Measurements from ENCODE around the gene F2R.
"Not testable (repeated sequence)": the region's sequence is repeated elsewhere in the genome, so short reads cannot be mapped to it uniquely, and the experiment has no call there.

The F2R gene

DNA sequence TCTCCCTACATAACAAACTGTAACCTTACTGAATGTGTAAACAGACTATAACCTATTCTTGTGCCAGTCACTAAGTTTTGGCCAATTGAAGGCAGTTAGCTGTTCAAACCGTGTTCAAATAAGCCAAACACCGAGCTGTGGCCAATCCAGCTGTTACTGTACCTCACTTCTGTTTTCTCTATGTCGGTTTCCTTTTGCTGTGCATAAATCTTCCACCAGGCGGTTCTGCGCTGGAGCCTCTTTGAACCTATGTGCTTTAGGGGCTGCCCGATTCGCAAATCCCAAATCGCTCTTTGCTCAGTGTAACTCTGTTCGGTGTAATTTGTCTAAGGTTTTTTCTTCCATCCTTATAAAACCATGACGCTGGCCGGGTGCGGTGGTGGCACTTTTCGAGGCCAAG is 31.8 kb downstream of the F2R start:
- no peak for DNase-seq (ENCODE audit: extremely low read depth in 1 of 2, low read depth in 1 of 2)

DNA sequence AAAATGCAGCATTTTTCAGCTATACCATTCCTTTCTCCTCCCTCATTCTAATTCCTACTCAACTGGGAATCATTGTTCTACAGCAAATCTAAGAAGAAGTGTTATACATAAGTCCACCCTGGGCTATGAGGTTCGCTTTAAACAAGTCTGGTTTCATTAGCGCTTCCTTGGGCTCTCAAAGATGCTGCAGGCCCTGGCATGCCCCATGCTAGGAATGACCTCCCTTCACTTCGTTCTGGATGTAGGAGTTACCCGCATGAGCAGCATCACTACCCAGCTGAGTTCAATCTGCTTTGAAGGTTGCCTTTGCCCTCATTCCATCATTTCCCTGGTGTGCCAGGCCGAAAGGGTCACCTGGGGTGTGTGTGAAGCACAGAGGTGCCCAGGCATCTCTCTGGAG is 35.4 kb downstream of the F2R start:
- DNase-seq (ENCODE audit: extremely low read depth in 1 of 2, low read depth in 1 of 2): no peak

DNA sequence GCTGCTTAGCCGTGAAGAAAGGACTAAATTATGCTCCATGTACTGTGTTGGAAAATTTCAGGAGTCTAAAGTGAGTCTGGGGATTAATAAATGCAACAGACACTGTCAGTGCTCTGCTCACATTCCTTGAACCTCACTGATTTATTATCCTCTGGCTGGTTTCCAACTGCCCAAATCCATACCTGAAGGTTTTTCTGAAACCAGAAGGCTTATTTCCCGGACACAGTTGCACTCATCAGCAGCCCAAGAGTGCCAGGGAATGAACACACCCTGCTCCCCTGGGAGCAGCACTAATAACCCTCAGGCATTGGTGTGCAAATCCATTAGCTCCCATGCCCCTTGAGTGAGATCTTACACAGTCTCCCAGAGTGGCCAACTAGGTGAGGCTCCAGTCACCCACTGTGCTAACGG is 38.7 kb downstream of the F2R start:
- DNase-seq (ENCODE audit: extremely low read depth in 1 of 2, low read depth in 1 of 2): no peak

DNA sequence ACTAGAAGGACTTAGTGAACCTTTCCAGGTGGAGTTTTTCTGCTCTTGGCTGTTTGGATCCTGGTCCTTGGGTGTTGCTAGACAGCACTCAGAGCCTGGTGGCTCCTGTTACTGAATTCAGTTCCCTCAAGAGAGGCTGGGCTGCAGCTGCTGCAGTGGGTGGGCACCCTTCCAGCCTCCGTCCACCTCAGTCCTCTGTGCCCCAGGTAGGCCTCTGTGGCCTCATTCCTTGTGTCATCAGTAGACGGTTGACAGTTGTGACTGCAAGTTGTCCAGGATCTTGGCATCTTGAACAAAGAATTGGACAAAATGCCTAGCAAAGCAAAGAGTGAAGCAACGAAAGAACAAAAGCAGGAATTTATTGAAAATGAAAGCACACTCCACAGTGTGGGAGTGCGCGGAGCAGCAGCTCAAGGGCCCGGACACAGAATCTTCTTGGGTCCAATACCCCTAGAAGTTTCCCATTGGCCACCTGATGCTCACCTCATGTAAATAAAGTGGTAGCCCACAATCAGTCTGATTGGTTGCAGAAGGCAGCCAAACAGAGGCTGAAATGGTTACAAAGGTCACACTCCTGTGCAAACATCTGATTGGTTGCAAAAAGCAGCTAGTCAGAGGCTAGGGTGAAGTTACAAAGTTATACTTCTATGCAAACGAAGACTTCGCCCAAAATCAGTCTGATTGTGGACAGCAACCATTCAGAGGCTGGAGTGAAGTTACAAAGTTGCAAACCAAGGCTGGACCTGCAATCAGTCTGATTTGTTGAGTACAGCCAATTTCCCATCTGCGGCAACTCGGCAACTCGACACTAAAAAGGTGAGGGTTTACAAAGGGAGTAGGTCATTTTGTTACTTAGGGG is 40.1 kb downstream of the F2R start:
- DNase-seq (ENCODE audit: extremely low read depth in 1 of 2, low read depth in 1 of 2): no peak

DNA sequence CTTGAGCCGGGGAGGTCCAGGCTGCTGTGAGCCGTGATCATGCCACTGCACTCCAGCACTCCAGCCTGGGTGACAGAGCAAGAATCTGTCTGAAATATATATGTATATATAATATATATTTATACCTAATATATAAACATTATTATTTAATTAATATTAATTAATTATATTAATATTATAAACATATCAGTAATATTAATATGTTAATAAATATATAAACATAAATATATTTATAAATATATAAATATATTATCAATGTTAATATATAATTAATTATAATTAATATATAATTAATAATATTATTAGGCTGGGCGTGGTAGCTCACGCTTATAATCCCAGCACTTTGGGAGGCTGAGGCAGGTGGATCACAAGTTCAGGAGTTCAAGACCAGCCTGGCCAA is 41.1 kb downstream of the F2R start:
- DNase-seq (ENCODE audit: extremely low read depth in 1 of 2, low read depth in 1 of 2): no peak

DNA sequence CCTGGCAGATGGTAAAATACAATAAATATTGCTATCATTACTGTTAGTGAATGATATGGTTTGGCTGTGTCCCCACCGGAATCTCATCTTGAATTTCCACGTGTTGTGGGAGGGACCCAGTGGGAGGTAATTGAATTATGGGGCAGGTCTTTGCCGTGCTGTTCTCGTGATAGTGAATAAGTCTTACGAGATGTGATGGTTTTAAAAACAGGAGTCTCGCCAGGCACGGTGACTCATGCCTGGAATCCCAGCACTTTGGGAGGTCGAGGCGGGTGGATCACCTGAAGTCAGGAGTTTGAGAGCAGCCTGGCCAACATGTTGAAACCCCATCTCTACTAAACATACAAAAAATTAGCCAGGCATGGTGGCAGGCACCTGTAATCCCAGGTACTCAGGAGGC is 45.2 kb downstream of the F2R start:
- DNase-seq (ENCODE audit: extremely low read depth in 1 of 2, low read depth in 1 of 2): not testable (repeated sequence)

DNA sequence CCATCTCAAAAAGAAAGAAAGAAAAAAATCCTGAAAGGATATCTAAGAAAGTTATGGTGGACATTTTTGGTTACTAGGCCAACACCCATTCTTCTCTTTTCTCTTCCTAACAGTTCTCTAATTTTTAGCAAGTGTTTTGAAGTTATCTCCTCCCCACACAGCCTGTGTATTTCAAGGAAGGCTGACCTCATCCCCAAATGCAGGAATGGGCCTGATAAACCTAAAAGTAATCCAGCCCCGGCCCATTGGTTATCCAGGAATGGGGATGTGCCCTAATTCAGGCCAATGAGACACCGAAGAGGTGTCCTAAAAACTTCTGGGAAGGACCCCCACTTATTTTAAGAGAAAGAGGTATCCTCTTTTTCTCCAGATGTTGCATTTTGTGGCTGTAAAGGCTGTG is 46.6 kb downstream of the F2R start:
- DNase-seq (ENCODE audit: extremely low read depth in 1 of 2, low read depth in 1 of 2): no peak

DNA sequence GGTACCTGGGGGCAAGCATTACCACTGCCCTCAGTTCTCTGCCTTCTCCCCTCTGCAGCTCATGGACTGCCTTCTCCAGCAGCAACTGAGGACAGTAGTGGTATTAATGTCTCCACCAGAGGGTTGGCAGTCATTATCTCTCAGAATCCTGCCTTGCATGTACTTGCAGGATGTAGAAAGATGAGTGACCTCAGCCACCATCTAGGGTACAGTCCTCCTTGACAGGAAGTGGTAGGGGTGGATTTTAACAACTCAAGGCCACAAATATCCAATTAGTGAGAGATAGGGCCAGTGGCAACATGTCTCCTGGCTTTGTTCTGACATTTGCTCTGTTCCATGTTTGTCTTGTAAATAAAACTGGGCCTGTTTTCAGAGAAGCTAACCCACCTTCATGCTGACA is 47.2 kb downstream of the F2R start:
- DNase-seq (ENCODE audit: extremely low read depth in 1 of 2, low read depth in 1 of 2): no peak

DNA sequence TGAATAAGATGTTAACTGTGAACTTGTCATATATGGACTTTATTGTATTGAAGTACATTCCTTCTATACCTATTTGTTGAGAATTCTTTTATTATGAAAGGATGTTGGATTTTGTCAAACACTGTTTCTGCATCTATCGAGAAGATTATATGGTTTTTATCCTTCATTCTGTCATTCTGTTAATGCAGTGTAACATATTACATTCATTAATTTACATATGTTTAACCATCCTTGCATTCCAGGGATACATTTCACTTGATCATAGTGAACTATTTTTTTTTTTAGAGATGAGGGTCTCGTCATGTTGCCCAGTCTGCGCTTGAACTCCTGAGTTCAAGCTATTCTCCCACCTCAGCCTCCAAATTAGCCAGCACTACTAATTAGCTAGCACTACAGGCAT is 48.4 kb downstream of the F2R start:
- no peak for DNase-seq (ENCODE audit: extremely low read depth in 1 of 2, low read depth in 1 of 2)

DNA sequence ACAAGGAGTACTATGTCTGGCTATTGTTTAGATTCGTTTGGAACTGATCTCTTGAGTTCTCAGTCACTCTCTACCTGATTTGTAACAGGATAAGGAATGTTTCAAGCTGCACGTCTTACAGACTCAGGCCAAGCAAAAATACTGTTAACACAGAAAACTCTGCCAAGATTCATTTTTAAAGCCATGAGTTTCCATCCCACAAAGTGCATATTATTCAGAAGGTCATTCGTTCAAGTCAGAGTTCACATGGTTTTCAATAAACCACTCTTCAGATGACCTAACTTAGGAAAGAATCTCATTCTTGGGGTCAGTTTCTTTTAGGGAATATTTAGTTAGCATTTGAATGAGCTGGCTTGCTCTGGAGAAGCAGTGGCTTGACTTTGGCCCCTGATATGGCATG is 49.3 kb downstream of the F2R start:
- DNase-seq (ENCODE audit: extremely low read depth in 1 of 2, low read depth in 1 of 2): no peak

DNA sequence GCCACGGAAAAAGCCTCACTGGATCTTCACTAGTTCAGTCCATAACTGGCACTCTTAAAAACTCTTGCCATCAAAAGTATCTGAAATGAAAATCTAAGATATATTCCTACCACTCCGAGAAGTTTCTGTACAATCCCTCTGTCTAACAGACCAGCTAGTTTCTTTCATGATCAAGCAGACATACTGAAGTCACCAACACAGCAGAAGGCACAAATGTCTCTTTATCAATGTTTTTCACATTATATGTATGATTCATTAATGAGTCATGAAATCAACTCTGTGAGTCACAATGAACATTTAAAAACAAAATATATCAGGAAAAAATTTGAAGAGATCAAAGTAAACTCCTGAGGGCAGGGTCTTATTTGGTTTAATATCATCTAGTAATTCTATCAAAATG is 50.8 kb downstream of the F2R start:
- no peak for DNase-seq (ENCODE audit: extremely low read depth in 1 of 2, low read depth in 1 of 2)

DNA sequence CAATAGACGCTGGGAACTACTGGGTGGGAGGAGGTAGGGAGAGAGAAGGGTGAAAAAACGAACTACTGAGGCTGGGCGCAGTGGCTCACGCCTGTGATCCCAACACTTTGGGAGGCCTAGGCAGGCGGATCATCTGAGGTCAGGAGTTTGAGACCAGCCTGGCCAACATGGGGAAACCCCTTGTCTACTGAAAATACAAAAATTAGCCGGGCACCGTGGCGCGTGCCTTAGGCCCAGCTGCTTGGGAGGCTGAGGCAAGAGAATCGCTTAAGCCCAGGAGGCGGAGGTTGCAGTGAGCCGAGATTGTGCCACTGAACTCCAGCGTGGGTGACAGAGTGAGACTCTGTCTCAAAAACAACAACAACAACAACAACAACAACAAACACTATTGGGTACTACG is 55.1 kb downstream of the F2R start:
- not testable (repeated sequence) for DNase-seq (ENCODE audit: extremely low read depth in 1 of 2, low read depth in 1 of 2)

DNA sequence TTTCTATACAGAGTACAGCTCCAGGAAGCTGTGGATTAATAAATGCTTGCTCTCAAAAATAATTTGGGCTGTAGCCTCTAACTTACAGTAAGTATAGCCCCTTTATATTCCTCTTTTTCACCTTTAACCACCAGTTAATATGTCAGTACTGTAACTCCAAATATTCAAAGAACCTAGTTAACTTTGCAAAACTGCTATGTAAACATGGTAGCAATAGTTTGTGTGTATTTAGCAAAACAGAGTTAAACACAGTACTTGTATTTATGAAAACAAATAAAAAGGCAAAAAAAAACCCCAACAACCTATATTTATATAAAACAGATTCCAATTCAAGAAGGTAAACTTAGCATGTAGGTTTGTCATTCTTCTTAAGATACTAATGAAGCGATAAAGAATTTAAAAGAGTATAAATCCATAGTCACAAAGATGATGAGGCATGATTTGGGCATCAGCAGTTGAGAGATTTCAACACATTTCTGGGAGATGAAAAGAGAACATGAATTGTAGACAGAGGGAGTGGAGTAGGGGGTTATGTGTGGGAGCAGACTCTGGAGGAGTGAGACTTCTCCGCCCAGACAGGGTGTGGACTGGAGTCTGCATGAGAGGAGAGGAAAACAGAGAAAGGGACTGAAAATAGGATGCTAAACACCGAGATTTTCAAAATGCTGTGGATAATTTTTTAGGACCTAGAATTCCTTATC is 55.9 kb downstream of the F2R start:
- no peak for DNase-seq (ENCODE audit: extremely low read depth in 1 of 2, low read depth in 1 of 2)

DNA sequence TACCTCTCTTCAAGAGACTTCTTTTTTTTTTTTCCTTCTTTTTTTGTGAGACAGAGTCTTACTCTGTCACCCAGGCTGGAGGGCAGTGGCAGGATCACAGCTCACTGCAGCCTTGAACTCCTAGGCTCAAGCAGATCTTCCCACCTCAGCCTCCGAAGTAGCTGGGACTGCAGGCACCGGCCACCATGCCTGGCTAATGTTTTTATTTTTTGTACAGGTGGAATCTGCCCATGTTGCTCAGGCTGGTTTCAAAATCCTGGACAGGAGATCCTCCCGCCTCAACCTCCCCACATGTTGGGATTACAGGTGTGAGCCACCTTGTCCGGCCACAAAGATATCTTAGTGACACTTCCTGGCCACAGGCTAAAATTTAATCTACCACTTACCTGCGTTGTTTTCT is 60.0 kb downstream of the F2R start:
- no peak for DNase-seq (ENCODE audit: extremely low read depth in 1 of 2, low read depth in 1 of 2)

DNA sequence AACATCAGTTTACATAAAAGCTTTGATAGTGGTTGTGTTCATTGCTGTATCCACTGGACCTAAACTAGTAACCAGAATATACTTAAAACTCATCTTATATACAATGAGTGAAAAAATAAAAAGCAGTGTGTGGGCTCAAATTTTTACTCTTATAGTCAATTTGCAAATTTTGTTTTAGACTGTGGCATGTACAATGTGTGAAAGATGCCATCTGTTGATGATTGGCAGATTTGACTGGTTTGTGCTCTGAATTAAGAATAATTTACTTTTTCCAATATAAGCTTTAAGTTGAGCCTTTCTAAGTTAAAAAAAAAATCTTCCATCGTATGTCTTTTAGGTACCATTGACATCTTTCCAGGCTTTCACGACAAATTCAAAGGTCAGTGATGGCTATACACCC is 60.5 kb downstream of the F2R start:
- no peak for DNase-seq (ENCODE audit: extremely low read depth in 1 of 2, low read depth in 1 of 2)

DNA sequence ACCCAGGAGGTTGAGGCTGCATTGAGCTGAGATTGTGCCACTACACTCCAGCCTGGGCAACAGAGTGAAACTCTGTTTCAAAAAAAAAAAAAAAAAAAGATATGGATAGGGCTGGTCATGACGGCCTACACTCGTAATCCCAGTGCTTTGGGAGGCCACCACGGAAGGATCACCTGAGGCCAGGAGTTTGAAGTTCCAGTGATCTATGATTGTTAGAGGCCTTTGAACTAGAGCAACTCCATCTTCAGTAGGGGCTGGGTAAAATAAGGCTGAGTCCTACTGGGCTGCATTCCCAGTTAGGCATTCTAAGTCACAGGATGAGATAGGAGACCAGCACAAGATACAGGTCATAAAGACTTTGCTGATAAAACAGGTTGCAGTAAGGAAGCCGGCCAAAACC is 64.7 kb downstream of the F2R start:
- not testable (repeated sequence) for DNase-seq (ENCODE audit: extremely low read depth in 1 of 2, low read depth in 1 of 2)

DNA sequence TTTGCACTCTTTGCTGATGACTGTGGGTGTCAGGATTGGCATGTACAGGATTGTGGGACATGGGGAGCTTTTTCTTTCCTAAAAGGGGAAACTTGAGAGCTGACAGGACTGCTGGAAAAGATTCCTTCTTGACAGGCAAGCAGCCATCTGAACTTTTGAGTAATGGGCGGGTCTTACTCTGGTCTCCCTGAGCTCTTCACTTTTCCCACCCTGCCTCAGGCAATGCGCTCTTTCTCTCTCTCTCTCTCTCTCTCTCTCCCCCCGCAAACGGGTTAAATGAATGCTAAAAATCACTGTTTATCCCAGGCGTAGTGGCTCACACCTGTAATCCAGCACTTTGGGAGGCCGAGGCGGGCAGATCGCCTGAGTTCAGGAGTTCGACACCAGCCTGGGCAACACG is 65.8 kb downstream of the F2R start:
- no peak for DNase-seq (ENCODE audit: extremely low read depth in 1 of 2, low read depth in 1 of 2)

DNA sequence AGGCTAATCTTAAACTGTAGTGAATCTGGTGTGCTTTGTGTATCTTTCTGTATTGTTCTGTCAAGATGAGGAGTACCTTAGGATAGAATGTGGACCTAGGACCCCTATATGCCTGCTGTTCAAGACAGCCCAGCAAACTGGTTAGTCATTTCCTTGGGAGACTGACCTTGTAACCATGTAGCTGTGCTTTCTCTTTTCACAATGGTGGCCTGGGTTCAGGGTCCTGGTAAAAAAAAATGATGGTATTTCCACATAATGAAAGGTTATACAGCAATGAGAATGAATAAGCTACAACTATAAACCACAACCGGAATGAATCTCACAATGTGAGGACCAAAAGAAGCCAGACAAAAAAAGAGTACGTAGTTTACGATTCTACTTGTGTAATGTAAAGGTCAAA is 66.5 kb downstream of the F2R start:
- DNase-seq (ENCODE audit: extremely low read depth in 1 of 2, low read depth in 1 of 2): no peak
